GM19099 (cell line): ENCODE data around the gene AHNAK2.

Experiments
- POLR2A ChIP-seq: IDR thresholded peaks from 3 replicates; pipeline ENCODE4 v1.6.1; 2011; ENCODE audit warnings: low read depth; ENCODE audit not compliant: insufficient read length; ENCODE audit errors: extremely low read depth

The AHNAK2 gene

GRCh38 chr14:104982548-104983230 lies 4.5 kb upstream of the AHNAK2 start:
- no peak for TF ChIP-seq POLR2A

GRCh38 chr14:104981699-104982541 lies 3.7 kb upstream of the AHNAK2 start:
- no peak for TF ChIP-seq POLR2A

- no peak for TF ChIP-seq POLR2A
These were observed 2.7 kb upstream of the AHNAK2 start for GRCh38 chr14:104980611-104981531.

GRCh38 chr14:104979758-104980610 lies 1.8 kb upstream of the AHNAK2 start:
- TF ChIP-seq POLR2A: no peak

GRCh38 chr14:104978746-104979691 lies 845 bp upstream of the AHNAK2 start:
- no peak for TF ChIP-seq POLR2A

- no peak for TF ChIP-seq POLR2A
These were observed 1.0 kb downstream of the AHNAK2 start for GRCh38 chr14:104977008-104977680.

- TF ChIP-seq POLR2A: no peak
These were observed 1.8 kb downstream of the AHNAK2 start for GRCh38 chr14:104976198-104977007.

- no peak for TF ChIP-seq POLR2A
These were observed 2.5 kb downstream of the AHNAK2 start for GRCh38 chr14:104975481-104976197.

GRCh38 chr14:104974665-104975390 lies 3.3 kb downstream of the AHNAK2 start:
- TF ChIP-seq POLR2A: no peak

GRCh38 chr14:104974146-104974541 lies 4.0 kb downstream of the AHNAK2 start:
- TF ChIP-seq POLR2A: no peak
